GM12892 (cell line): ENCODE measurements around the gene ATP5F1D.

Source experiments
- DNase-seq: peaks from one replicate; pipeline ENCODE4 v3.0.0; 2011; ENCODE audit not compliant: insufficient read length
- FAIRE-seq: peaks from 2 replicates; lab custom pipeline; 2011; peaks lifted over from hg19 to GRCh38; lab: Jason Lieb, UNC
- POLR2A ChIP-seq: IDR thresholded peaks from 2 replicates; pipeline ENCODE4 v1.6.1; 2011; ENCODE audit warnings: low read depth, low read length, control low read depth
- POLR2AphosphoS5 ChIP-seq: IDR thresholded peaks from 2 replicates; pipeline ENCODE4 v1.6.1; 2011; ENCODE audit warnings: low read depth, low read length, control low read depth
- TAF1 ChIP-seq: IDR thresholded peaks from 2 replicates; pipeline ENCODE4 v1.6.1; 2011; ENCODE audit warnings: low read depth, mild to moderate bottlenecking, control low read depth, low read length, borderline replicate concordance

Gene ATP5F1D

GRCh38 chr19:1273263-1274041 lies 31.9 kb downstream of the ATP5F1D start:
- no peak for DNase-seq
- FAIRE-seq: no peak
- TF ChIP-seq POLR2AphosphoS5 (peak; percentile 90), TAF1 (no peak), POLR2A (peak; percentile 79)

- DNase-seq (no peak), FAIRE-seq (no peak)
- no peak for TF ChIP-seq TAF1
- peak; percentile 57 for TF ChIP-seq POLR2A
- TF ChIP-seq POLR2AphosphoS5: peak; percentile 24; the same call in 1 of the 2 replicates
These were observed 32.7 kb downstream of the ATP5F1D start for GRCh38 chr19:1274081-1274851.

DNA sequence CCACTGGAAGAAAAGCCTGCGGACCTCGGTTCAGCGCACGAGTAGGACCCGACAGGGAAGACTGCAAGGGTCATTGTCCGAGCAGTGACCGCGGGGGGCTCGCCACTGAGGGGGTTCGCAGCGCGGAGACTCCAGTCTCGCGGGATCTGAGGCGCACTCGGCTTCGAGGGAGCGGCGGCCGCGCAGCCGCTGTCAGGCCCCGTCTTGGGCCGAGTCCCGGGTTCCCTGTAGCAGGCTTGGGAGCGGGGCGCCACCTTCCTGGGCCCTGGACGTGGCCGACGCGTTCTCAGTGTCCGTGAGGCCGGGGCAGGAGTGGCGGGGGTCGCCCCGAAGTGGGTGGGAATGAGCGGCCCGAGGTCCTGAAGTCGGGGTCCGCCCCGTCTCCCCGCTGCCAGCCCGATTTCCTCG lies 33.3 kb downstream of the ATP5F1D start:
- FAIRE-seq (no peak), DNase-seq (no peak)
- TF ChIP-seq POLR2A (no peak), POLR2AphosphoS5 (no peak; the same call in 1 of the 2 replicates), TAF1 (no peak)

DNA sequence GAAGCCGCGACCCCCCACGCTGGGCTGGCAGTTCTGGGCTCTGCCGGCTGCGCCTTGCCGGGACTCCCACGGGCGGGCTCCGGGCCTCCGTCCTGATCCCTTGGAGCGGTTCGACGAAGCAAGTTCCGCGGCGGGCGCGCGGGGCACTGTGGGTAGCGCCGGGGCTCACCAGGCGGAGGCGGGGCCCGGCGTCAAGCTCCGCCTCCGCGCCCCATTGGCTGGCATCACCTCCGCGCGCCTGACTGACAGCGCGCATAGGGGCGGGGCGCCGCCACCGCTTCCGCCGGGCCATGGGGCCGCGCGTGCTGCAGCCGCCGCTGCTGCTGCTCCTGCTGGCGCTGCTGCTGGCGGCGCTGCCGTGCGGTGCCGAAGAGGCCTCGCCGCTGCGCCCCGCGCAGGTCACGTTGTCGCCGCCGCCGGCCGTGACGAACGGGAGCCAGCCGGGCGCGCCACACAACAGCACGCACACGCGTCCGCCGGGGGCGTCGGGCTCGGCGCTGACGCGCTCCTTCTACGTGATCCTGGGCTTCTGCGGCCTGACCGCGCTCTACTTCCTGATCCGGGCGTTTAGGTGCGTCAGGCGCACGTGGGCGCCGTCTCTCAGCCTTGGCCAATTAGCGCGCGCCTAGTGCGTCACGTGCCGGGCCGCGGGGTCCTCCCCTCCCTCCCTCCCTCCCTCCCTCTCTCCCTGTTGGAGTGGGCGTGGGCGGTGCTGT lies 33.9 kb downstream of the ATP5F1D start, which contains the start of gene FAM174C:
Gene FAM174C (plus strand): TSS at position 271 of the 716 bp plus-strand sequence. CDS start 20 bp downstream, at position 291.
- peak; percentile 33 for TF ChIP-seq TAF1
- TF ChIP-seq POLR2A: peak; percentile 93; the same call in 1 of the 2 replicates
- peak; percentile 89 for TF ChIP-seq POLR2AphosphoS5
- DNase-seq (peak; percentile 99), FAIRE-seq (peak; percentile 99)

DNA sequence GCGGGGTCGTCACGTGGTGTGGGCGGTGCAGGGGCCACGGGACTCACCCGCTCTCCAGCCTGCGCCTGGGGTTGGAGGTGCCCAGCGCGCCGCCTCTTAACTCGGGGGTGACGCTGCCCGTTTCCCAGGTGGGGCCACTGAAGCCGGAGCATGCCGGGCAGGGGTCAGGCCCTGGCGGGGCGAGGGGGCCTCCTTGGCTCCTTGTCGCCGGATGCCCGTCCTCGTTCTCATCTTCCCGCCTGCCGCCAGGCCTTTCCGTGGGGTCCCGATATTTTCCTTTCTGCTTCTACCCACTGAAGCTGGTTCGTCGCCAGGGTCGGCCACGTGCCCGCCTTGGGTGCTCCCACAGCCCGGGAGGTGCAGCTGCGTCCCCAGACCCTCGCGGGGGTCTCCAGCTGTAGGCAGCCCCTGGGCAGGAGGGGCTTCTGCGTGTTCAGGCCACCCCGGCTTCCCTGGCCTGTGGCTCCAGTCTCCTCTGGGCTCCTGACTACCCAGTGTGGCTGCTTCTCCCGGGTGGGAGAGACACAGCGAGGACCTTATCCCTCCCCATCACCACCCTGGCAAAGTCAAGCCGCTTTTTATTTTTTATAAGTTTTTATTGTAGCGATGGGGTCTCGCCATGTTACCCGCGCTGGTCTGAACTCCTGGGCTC lies 34.6 kb downstream of the ATP5F1D start:
- DNase-seq (no peak), FAIRE-seq (no peak)
- TF ChIP-seq POLR2AphosphoS5 (no peak), TAF1 (0 out of 2 replicates have a peak, but pooled peaks have one; percentile 14)

DNA sequence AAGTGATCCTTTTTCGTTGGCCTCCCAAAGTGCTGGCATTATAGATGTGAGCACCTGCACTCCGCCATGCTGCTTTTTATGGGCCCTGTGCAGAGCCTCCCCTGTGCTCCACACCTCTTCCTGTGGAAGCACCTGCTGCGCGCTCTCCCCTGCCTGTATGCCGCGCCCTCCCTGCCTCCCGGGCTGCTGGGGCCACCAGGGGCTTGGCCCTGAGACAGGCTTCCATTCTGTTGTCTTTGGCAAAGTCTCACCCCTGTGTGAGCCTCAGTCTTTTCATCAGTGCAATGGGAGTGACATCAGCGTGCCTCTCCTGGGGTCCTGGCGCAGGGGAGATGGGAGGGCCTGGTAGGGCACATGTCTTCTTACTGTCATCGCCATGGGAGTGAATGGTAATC lies 35.1 kb downstream of the ATP5F1D start:
- FAIRE-seq: no peak
- peak; percentile 15; the same call in 1 of the 2 replicates for TF ChIP-seq POLR2A
- no peak for TF ChIP-seq TAF1
- no peak for DNase-seq

- no peak for DNase-seq
- FAIRE-seq: no peak
- TF ChIP-seq POLR2AphosphoS5 (no peak), TAF1 (no peak), POLR2A (no peak)
These were observed 35.5 kb downstream of the ATP5F1D start for GRCh38 chr19:1277061-1277460.

GRCh38 chr19:1278074-1278473 lies 36.5 kb downstream of the ATP5F1D start:
- TF ChIP-seq TAF1 (no peak), POLR2A (no peak), POLR2AphosphoS5 (no peak)
- FAIRE-seq: no peak
- no peak for DNase-seq

GRCh38 chr19:1278713-1279660 lies 37.4 kb downstream of the ATP5F1D start:
- DNase-seq (no peak), FAIRE-seq (no peak)
- no peak for TF ChIP-seq POLR2A
- TF ChIP-seq POLR2AphosphoS5: no peak
- no peak for TF ChIP-seq TAF1
